Measurements from ENCODE around the gene MIER2. TPM values are rescaled to one million over a fixed set of nuclear protein-coding genes. Genes with fewer than 3 reads are reported as not detected.

MIER2 gene
- polyA plus RNA-seq, 1 of the 3 experiments (the other 2 are of a cell fraction) = 15.9 TPM

- TF ChIP-seq REST (IDR thresholded peaks at IDR 0.05; ENCODE audit: low read depth, low read length) (no peak), GABPA (IDR thresholded peaks at IDR 0.05; ENCODE audit: low read depth) (no peak)
These were observed 26.7 kb downstream of the MIER2 start (continued) for GRCh38 chr19:317710-318508.

- Histone ChIP-seq H3K9ac (no peak overlapping the region), H3K4me3 (ENCODE audit: low read depth in 2 of 2, low read length in 1 of 2) (no peak overlapping the region), H3K9me2 (no peaks in the 10 kb centered on the region), H3K27me3 (ENCODE audit: insufficient read depth) (no peaks in the 10 kb centered on the region), H3K4me1 (ENCODE audit: control insufficient read depth in 1 of 2, insufficient read depth in 2 of 2, low read depth in 1 of 2, low read length in 1 of 2) (no peaks in the 10 kb centered on the region), H3K4me2 (no peak overlapping the region), H4K20me1 (ENCODE audit: insufficient read depth) (peaks cover 3% of the 10 kb centered on the region; the same call in 1 of the 2 replicates), H3F3A (replicated peaks; ENCODE audit: insufficient read depth) (no peaks in the 10 kb centered on the region), H3K79me2 (ENCODE audit: insufficient read depth) (peaks cover 38% of the 10 kb centered on the region), H3K27ac (ENCODE audit: low read depth in 2 of 2, low read length in 1 of 2) (no peak overlapping the region), H2AFZ (ENCODE audit: low read depth) (no peak overlapping the region), H3K36me3 (replicated peaks in 1 of 2; ENCODE audit: control insufficient read depth in 1 of 2, insufficient read depth in 2 of 2, low read length in 1 of 2) (peaks cover 25 to 36% of the 10 kb centered on the region in 2 experiments), H3K9me3 (no peaks in the 10 kb centered on the region)
- ChIA-PET CTCF (no interaction called here), POLR2A (no interaction called here)
- no peak for TF ChIP-seq RCOR1 (IDR thresholded peaks at IDR 0.05; ENCODE audit: low read length)
- no peak for TF ChIP-seq TCF12 (IDR thresholded peaks at IDR 0.05)
- TF ChIP-seq GATA2 (CRISPR knock-in tag; IDR thresholded peaks at IDR 0.05) = no peak
- TF ChIP-seq REST (IDR thresholded peaks at IDR 0.05; ENCODE audit: low read depth, low read length) = no peak
- WGBS (ENCODE audit: low lambda C conversion rate) = 91% methylated on average over 8 of the region's 8 CpGs
- no peak for DNase-seq
These were observed 28.8 kb downstream of the MIER2 start for GRCh38 chr19:315811-316210.
